Esophagus squamous epithelium (tissue), 4 donors: ENCODE results near the gene MMP27.

Experiments
- POLR2A ChIP-seq, 4 donors: fragments of 450-650 bp; IDR thresholded peaks; one replicate each; pipeline ENCODE4 v1.6.1; 2017; ENCODE audit warnings: antibody characterized with exemption in 4 of 4, mild to moderate bottlenecking in 4 of 4, moderate library complexity in 3 of 4
- TF ChIP-seq, protein P1 (sequence below), 6 experiments: fragments of 450-650 bp in 4 of 6; fragments of 200-600 bp in 2 of 6; sonication (generic) in 2 of 6; IDR thresholded peaks; one replicate each; pipeline ENCODE4 v1.5.1; 2016 to 2019; ENCODE audit warnings: antibody characterized with exemption in 6 of 6, mild to moderate bottlenecking in 4 of 6, moderate library complexity in 4 of 6

DNA sequence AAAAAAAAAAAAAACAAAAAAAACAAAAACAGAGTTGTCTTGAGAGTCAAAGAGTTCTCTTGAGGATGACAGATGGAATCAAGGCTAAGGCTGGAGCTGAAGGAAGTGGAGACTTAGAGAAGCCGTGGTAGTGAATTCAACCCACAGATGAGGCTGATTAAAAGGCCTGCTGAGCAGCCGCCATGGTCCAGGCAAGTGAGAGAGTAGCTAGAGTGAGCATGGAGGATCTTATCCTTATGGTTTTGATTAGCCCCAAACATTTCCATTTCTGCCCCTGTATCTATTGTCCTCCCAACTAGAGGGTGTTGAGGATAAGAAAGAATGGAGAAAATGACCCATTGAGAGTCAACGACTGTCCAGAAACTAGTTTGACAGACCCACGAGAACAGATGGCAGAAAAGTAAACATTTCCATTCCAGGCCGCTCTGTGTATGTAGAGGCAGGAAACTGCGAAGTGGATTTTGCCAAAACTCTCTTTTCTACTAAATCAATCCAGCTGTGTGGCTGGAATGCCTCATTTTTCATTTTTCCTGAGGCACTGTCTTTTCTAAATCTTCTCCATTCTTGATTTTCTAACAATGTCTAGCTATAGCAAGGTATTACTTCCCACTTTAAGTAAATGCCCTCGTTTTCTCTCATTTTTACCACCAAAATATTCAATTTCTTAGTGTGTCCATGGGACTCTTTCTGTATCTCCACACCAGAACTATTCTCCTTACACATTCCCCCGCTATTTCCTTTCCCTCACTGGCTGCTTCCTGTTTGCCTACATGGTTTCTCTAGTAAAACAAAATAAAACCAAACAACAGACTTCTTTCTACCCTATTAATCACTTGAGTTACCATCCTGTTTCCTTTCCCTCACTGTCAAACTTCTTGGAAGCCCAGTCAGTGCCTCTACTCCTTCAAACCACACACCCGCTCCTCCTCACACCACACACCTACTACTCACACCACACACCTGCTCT is 24.6 kb upstream of the MMP27 start:
- TF ChIP-seq, protein P1, sequence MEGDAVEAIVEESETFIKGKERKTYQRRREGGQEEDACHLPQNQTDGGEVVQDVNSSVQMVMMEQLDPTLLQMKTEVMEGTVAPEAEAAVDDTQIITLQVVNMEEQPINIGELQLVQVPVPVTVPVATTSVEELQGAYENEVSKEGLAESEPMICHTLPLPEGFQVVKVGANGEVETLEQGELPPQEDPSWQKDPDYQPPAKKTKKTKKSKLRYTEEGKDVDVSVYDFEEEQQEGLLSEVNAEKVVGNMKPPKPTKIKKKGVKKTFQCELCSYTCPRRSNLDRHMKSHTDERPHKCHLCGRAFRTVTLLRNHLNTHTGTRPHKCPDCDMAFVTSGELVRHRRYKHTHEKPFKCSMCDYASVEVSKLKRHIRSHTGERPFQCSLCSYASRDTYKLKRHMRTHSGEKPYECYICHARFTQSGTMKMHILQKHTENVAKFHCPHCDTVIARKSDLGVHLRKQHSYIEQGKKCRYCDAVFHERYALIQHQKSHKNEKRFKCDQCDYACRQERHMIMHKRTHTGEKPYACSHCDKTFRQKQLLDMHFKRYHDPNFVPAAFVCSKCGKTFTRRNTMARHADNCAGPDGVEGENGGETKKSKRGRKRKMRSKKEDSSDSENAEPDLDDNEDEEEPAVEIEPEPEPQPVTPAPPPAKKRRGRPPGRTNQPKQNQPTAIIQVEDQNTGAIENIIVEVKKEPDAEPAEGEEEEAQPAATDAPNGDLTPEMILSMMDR (IDR thresholded peaks at IDR 0.05) = no peak
- no peak for TF ChIP-seq POLR2A (IDR thresholded peaks at IDR 0.05)
